H9 (cell line): ENCODE measurements around the gene ANO10. TPM values are rescaled to one million over a fixed set of nuclear protein-coding genes. Genes with fewer than 3 reads are reported as not detected.

Experiments used
- DNase-seq: peaks from one replicate; pipeline ENCODE4 v3.0.0-alpha.2; 2017
- H2AFZ ChIP-seq: one replicate; pipeline ENCODE4 v1.6.1; 2013; ENCODE audit warnings: mild to moderate bottlenecking, low read length, control low read depth, moderate library complexity
- H2AK5ac ChIP-seq: 2 replicates; pipeline ENCODE4 v1.6.1; 2013; ENCODE audit warnings: low read length, control low read depth, mixed read lengths; ENCODE audit not compliant: insufficient read length
- H2BK120ac ChIP-seq: one replicate; pipeline ENCODE4 v1.6.1; 2013; ENCODE audit warnings: low read depth, mild to moderate bottlenecking, low read length, control low read depth, inconsistent platforms; ENCODE audit not compliant: poor library complexity, severe bottlenecking
- H2BK12ac ChIP-seq: 2 replicates; pipeline ENCODE4 v1.6.1; 2013; ENCODE audit warnings: low read length, control low read depth, mixed read lengths, low read depth; ENCODE audit not compliant: insufficient read length
- H2BK15ac ChIP-seq: 2 replicates; pipeline ENCODE4 v1.6.1; 2013; ENCODE audit warnings: low read depth, low read length, control low read depth
- H2BK20ac ChIP-seq: one replicate; pipeline ENCODE4 v1.6.1; 2013; ENCODE audit warnings: low read depth, mild to moderate bottlenecking, low read length, control low read depth, inconsistent platforms; ENCODE audit not compliant: poor library complexity, severe bottlenecking
- H2BK5ac ChIP-seq: 2 replicates; pipeline ENCODE4 v1.6.1; 2013; ENCODE audit warnings: low read length, control low read depth, mixed read lengths; ENCODE audit not compliant: insufficient read length
- H3K14ac ChIP-seq: 2 replicates; pipeline ENCODE4 v1.6.1; 2013; ENCODE audit warnings: low read length, control low read depth; ENCODE audit not compliant: insufficient read depth
- H3K18ac ChIP-seq: 2 replicates; pipeline ENCODE4 v1.6.1; 2013; ENCODE audit warnings: low read depth, mild to moderate bottlenecking, mixed read lengths, low read length, control low read depth; ENCODE audit not compliant: insufficient read length
- H3K23ac ChIP-seq: 2 replicates; pipeline ENCODE4 v1.6.1; 2013; ENCODE audit warnings: low read length, control low read depth, mixed read lengths, low read depth; ENCODE audit not compliant: insufficient read length
- H3K23me2 ChIP-seq: 2 replicates; pipeline ENCODE4 v1.6.1; 2013; ENCODE audit warnings: low read depth, mild to moderate bottlenecking, mixed read lengths, low read length, control low read depth; ENCODE audit not compliant: insufficient read length, poor library complexity, severe bottlenecking
- H3K27ac ChIP-seq: 2 replicates; pipeline ENCODE4 v1.5.1; 2013; ENCODE audit warnings: low read length, control low read depth, mixed read lengths, low read depth; ENCODE audit not compliant: insufficient read length
- H3K27me3 ChIP-seq: 2 replicates; pipeline ENCODE4 v1.6.1; 2013; ENCODE audit warnings: low read length, control low read depth, inconsistent platforms; ENCODE audit not compliant: insufficient read depth
- H3K4ac ChIP-seq: 2 replicates; pipeline ENCODE4 v1.6.1; 2013; ENCODE audit warnings: low read depth, mild to moderate bottlenecking, control low read depth, inconsistent platforms, low read length, moderate library complexity
- H3K4me1 ChIP-seq: 2 replicates; pipeline ENCODE4 v1.6.1; 2013; ENCODE audit warnings: low read length, control low read depth, inconsistent platforms; ENCODE audit not compliant: insufficient read depth
- H3K4me2 ChIP-seq: 2 replicates; pipeline ENCODE4 v1.6.1; 2013; ENCODE audit warnings: low read length, control low read depth, mixed read lengths; ENCODE audit not compliant: insufficient read length, insufficient read depth
- H3K56ac ChIP-seq: 2 replicates; pipeline ENCODE4 v1.6.1; 2013; ENCODE audit warnings: low read depth, mild to moderate bottlenecking, mixed read lengths, low read length, control low read depth; ENCODE audit not compliant: insufficient read length
- H3K79me1 ChIP-seq: 2 replicates; pipeline ENCODE4 v1.6.1; 2013; ENCODE audit warnings: low read depth, mild to moderate bottlenecking, moderate library complexity, low read length, control low read depth, inconsistent platforms; ENCODE audit not compliant: insufficient read depth, poor library complexity, severe bottlenecking
- H3K79me2 ChIP-seq: 2 replicates; pipeline ENCODE4 v1.6.1; 2013; ENCODE audit warnings: low read length, control low read depth, inconsistent platforms; ENCODE audit not compliant: insufficient read depth
- H3K9ac ChIP-seq: 2 replicates; pipeline ENCODE4 v1.6.1; 2013; ENCODE audit warnings: low read length, control low read depth, mixed read lengths; ENCODE audit not compliant: insufficient read length; ENCODE audit errors: extremely low read depth
- H3K9me3 ChIP-seq: one replicate; pipeline ENCODE4 v1.6.1; 2013; ENCODE audit warnings: low read depth, low read length, inconsistent platforms; ENCODE audit not compliant: control insufficient read depth
- H3T11ph ChIP-seq: one replicate; pipeline ENCODE4 v1.6.1; 2013; ENCODE audit warnings: mild to moderate bottlenecking, low read length, control low read depth, inconsistent platforms
- H4K20me1 ChIP-seq: one replicate; pipeline ENCODE4 v1.6.1; 2013; ENCODE audit not compliant: control insufficient read depth, insufficient read length, insufficient read depth
- H4K5ac ChIP-seq: 2 replicates; pipeline ENCODE4 v1.6.1; 2013; ENCODE audit warnings: low read depth, mild to moderate bottlenecking, mixed read lengths, low read length, control low read depth; ENCODE audit not compliant: insufficient read length
- H4K8ac ChIP-seq: replicated peaks from 2 replicates; pipeline ENCODE4 v1.6.1; 2013; ENCODE audit warnings: low read length, control low read depth, mixed read lengths, low read depth; ENCODE audit not compliant: insufficient read length
- H4K91ac ChIP-seq: 2 replicates; pipeline ENCODE4 v1.6.1; 2013; ENCODE audit warnings: low read depth, mild to moderate bottlenecking, moderate library complexity, mixed read lengths, low read length, control low read depth; ENCODE audit not compliant: insufficient read length
- H3K27ac Mint-ChIP-seq, 3 experiments: 2 replicates in 2 of 3; 3 replicates in 1 of 3; pipeline ENCODE4 v1.8.0; 2020 to 2021; ENCODE audit warnings: mixed read lengths in 3 of 3, mild to moderate bottlenecking in 1 of 3, moderate library complexity in 1 of 3
- H3K27me3 Mint-ChIP-seq: 2 replicates; pipeline ENCODE4 v1.8.0; 2021; ENCODE audit warnings: low read depth, mild to moderate bottlenecking, moderate library complexity, mixed read lengths
- H3K36me3 Mint-ChIP-seq, 3 experiments: 2 replicates in 2 of 3; 3 replicates in 1 of 3; pipeline ENCODE4 v1.8.0; 2020 to 2021; ENCODE audit warnings: low read depth in 3 of 3, mixed read lengths in 3 of 3; ENCODE audit not compliant: insufficient read depth in 1 of 3
- H3K4me1 Mint-ChIP-seq, 2 experiments: 2 replicates each; pipeline ENCODE4 v1.8.0; 2020; ENCODE audit warnings: mixed read lengths in 2 of 2
- H3K4me3 Mint-ChIP-seq, 2 experiments: 2 replicates in 1 of 2; 3 replicates in 1 of 2; pipeline ENCODE4 v1.8.0; 2020 to 2021; ENCODE audit warnings: mild to moderate bottlenecking in 2 of 2, mixed read lengths in 2 of 2, moderate library complexity in 1 of 2
- H3K9me3 Mint-ChIP-seq, 2 experiments: 2 replicates in 1 of 2; 3 replicates in 1 of 2; pipeline ENCODE4 v1.8.0; 2020; ENCODE audit warnings: mild to moderate bottlenecking in 2 of 2, mixed read lengths in 2 of 2, moderate library complexity in 1 of 2
- WGBS: extraction: QIAGEN DNeasy Blood & Tissue Kit; methylation state at CpG from one replicate; pipeline ENCODE4 v1.1.7; 2013; ENCODE audit warnings: missing lambda C conversion rate, low lambda C conversion rate, mixed read lengths; ENCODE audit not compliant: insufficient read length; ENCODE audit errors: extremely low coverage; 5-methylcytosine and 5-hydroxymethylcytosine counted together
- total RNA-seq: library from RNA; stranded (reverse); gene quantifications from 2 replicates; pipeline ENCODE4 v1.2.1, GENCODE V29; 2021
- TF ChIP-seq, protein P1 (sequence below): fragments of 200-600 bp; sonication (generic); conservative IDR thresholded peaks from 3 replicates; pipeline ENCODE4 v1.8.0; 2021; ENCODE audit warnings: antibody characterized with exemption, mild to moderate bottlenecking

Gene ANO10
- total RNA-seq, 1 experiment from 2014 or later: 38.7 TPM

DNA sequence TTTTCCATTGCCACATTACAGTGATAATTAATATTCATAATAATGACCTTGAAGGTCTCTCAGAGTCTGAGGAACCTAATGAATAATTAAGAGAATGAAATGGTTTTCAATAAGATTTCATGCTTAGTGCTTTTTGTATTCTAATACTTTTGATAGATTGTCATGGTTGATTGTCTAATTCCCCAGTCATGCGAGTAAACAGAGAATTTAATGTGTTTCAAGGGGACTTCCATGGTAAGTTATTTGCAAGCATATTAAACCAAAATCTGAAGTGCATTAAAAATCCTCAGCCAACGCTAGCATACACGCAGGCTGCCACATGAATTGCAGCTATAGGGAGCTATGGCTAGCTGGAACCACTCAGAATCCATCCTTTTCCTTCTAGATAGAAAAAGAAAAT, 18.9 kb upstream of the ANO10 start:
- no peaks in the 10 kb centered on the region for H3K9me3 ChIP-seq
- no CpG with 5 or more reads among the region's 3 CpGs for WGBS
- no peak overlapping the region for H3K56ac ChIP-seq
- no peak overlapping the region for H3T11ph ChIP-seq
- H2BK12ac ChIP-seq: no peak overlapping the region
- H2AFZ ChIP-seq: no peak overlapping the region
- Mint-ChIP-seq H3K4me1 (peaks cover 13 to 15% of the 10 kb centered on the region in 2 experiments), H3K36me3 (no peaks in the 10 kb centered on the region), H3K27me3 (no peaks in the 10 kb centered on the region), H3K4me3 (no peak overlapping the region), H3K27ac (no peak overlapping the region), H3K9me3 (no peaks in the 10 kb centered on the region)
- no peak overlapping the region for H3K4ac ChIP-seq
- no peak overlapping the region for H2BK15ac ChIP-seq
- TF ChIP-seq, protein P1, sequence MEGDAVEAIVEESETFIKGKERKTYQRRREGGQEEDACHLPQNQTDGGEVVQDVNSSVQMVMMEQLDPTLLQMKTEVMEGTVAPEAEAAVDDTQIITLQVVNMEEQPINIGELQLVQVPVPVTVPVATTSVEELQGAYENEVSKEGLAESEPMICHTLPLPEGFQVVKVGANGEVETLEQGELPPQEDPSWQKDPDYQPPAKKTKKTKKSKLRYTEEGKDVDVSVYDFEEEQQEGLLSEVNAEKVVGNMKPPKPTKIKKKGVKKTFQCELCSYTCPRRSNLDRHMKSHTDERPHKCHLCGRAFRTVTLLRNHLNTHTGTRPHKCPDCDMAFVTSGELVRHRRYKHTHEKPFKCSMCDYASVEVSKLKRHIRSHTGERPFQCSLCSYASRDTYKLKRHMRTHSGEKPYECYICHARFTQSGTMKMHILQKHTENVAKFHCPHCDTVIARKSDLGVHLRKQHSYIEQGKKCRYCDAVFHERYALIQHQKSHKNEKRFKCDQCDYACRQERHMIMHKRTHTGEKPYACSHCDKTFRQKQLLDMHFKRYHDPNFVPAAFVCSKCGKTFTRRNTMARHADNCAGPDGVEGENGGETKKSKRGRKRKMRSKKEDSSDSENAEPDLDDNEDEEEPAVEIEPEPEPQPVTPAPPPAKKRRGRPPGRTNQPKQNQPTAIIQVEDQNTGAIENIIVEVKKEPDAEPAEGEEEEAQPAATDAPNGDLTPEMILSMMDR: no peak
- no peak overlapping the region for H4K91ac ChIP-seq
- H4K20me1 ChIP-seq: no peaks in the 10 kb centered on the region
- H3K23ac ChIP-seq: no peak overlapping the region
- no peak overlapping the region for H2AK5ac ChIP-seq
- no peak overlapping the region for H3K4me2 ChIP-seq
- no peaks in the 10 kb centered on the region for H3K79me1 ChIP-seq
- no peaks in the 10 kb centered on the region for H3K23me2 ChIP-seq
- no peaks in the 10 kb centered on the region for H3K4me1 ChIP-seq
- no peak overlapping the region for H2BK20ac ChIP-seq
- H3K27me3 ChIP-seq: no peaks in the 10 kb centered on the region
- no peaks in the 10 kb centered on the region for H3K79me2 ChIP-seq
- no peak overlapping the region for H2BK5ac ChIP-seq
- DNase-seq: no peak
- H3K27ac ChIP-seq: no peak overlapping the region
- no peak overlapping the region for H3K14ac ChIP-seq
- no peak overlapping the region for H4K8ac ChIP-seq
- no peak overlapping the region for H3K9ac ChIP-seq
- H4K5ac ChIP-seq: no peak overlapping the region
- no peak overlapping the region for H3K18ac ChIP-seq
- no peak overlapping the region for H2BK120ac ChIP-seq
